Endodermal cell (in vitro differentiated cells): ENCODE data around the gene ARID1A. TPM values are rescaled to one million over a fixed set of nuclear protein-coding genes. Genes with fewer than 3 reads are reported as not detected.

Experiments used
- DNase-seq: peaks from one replicate; pipeline ENCODE4 v3.0.0-alpha.2; 2017
- H3K27ac ChIP-seq: 2 replicates; pipeline ENCODE4 v1.5.1; 2013; ENCODE audit warnings: mild to moderate bottlenecking, low read depth, low read length, moderate library complexity
- H3K27me3 ChIP-seq: 2 replicates; pipeline ENCODE4 v1.6.1; 2013; ENCODE audit warnings: mild to moderate bottlenecking, low read length, moderate library complexity; ENCODE audit not compliant: insufficient read depth, control insufficient read depth, poor library complexity, severe bottlenecking
- H3K36me3 ChIP-seq: 2 replicates; pipeline ENCODE4 v1.7.0; 2013; ENCODE audit warnings: mild to moderate bottlenecking, low read length, moderate library complexity; ENCODE audit not compliant: control insufficient read depth, insufficient read depth
- H3K4me1 ChIP-seq: one replicate; pipeline ENCODE4 v1.7.0; 2013; ENCODE audit warnings: low read length; ENCODE audit not compliant: control insufficient read depth, insufficient read depth
- H3K4me3 ChIP-seq: 2 replicates; pipeline ENCODE4 v1.5.1; 2013; ENCODE audit warnings: mild to moderate bottlenecking, low read length, moderate library complexity
- H3K9ac ChIP-seq: 2 replicates; pipeline ENCODE4 v1.6.1; 2013; ENCODE audit warnings: mild to moderate bottlenecking, low read length, moderate library complexity; ENCODE audit not compliant: poor library complexity, severe bottlenecking; ENCODE audit errors: extremely low read depth
- H3K9me3 ChIP-seq: 2 replicates; pipeline ENCODE4 v1.6.1; 2013; ENCODE audit warnings: mild to moderate bottlenecking, low read length, moderate library complexity; ENCODE audit not compliant: control insufficient read depth
- H3K27ac Mint-ChIP-seq: 2 replicates; pipeline ENCODE4 v1.8.0; 2020; ENCODE audit warnings: mixed read lengths
- H3K27me3 Mint-ChIP-seq: 2 replicates; pipeline ENCODE4 v1.8.0; 2021; ENCODE audit warnings: mild to moderate bottlenecking, mixed read lengths; ENCODE audit not compliant: insufficient read depth
- H3K36me3 Mint-ChIP-seq: 2 replicates; pipeline ENCODE4 v1.8.0; 2020; ENCODE audit warnings: low read depth, mixed read lengths
- H3K4me1 Mint-ChIP-seq: 2 replicates; pipeline ENCODE4 v1.8.0; 2020; ENCODE audit warnings: mixed read lengths
- H3K4me3 Mint-ChIP-seq: 2 replicates; pipeline ENCODE4 v1.8.0; 2020; ENCODE audit warnings: mild to moderate bottlenecking, moderate library complexity, mixed read lengths
- H3K9me3 Mint-ChIP-seq: 2 replicates; pipeline ENCODE4 v1.8.0; 2020; ENCODE audit warnings: mild to moderate bottlenecking, mixed read lengths
- CTCF ChIP-seq: fragments of 200-600 bp; sonication (generic); conservative IDR thresholded peaks from 2 replicates; pipeline ENCODE4 v1.5.0; 2021; ENCODE audit warnings: antibody characterized with exemption, mild to moderate bottlenecking
- WGBS, 2 experiments: methylation state at CpG; one replicate each; pipeline versions ENCODE4 v1.1.5 to v1.1.7; 2013; ENCODE audit warnings: missing lambda C conversion rate in 2 of 2, mixed read lengths in 1 of 2; ENCODE audit not compliant: insufficient coverage in 1 of 2, insufficient read length in 1 of 2; 5-methylcytosine and 5-hydroxymethylcytosine counted together
- total RNA-seq, 2 donors: library from RNA; stranded (reverse); fragmentation: NEBNext Ultra II Directional in 1 of 2; extraction: Animal tissue kit (Norgen Biotek cat#: 25700) in 1 of 2; gene quantifications; 2 replicates in 1 of 2; 3 replicates in 1 of 2; pipeline ENCODE4 v1.2.1, GENCODE V29; 2021

Gene ARID1A
- total RNA-seq, 2 donors from 2014 or later = 118 to 128 TPM

- no peaks in the 10 kb centered on the region for H3K9me3 Mint-ChIP-seq
- H3K27ac ChIP-seq = no peak overlapping the region
Measured at GRCh38 chr1:26781206-26781825, 85.5 kb downstream of the ARID1A start.

DNA sequence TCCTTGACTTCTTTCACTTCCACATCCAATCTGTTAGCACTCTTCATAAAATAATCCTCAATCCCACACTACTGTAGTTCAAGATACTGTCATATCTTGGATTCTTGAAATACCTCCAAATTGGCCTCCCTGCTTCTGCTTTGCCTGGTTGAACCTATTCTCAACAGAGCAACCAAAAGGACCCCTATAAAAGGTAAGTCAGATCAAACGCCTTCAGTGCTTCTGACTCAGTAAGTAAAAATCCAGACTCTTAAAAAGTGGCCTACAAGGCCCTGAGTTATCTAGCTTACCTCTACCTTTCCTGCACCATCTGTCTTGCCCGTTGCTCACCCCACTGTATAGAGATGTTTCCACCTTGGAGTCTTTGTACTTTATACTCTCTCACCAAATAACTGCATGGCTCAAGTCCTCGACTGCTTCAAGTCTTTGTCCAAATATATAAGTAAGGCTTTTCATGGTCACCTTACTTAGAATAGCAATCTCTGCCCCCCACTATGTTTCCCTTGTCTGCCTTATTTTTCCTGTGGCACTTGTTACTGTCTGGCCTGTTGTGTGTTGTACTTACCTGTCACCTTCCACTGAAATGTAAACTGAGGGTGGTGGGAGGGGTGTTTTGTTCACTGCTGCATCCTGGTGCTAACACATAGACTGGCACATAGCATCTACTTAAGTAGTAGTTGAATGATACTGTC lies 86.9 kb downstream of the ARID1A start:
- DNase-seq = no peak
- no peaks in the 10 kb centered on the region for H3K27me3 Mint-ChIP-seq
- no peak overlapping the region for H3K9ac ChIP-seq
- WGBS, 2 experiments = 90 to 100% methylated on average over 3 of the region's 3 CpGs
- H3K36me3 Mint-ChIP-seq = peaks cover 44% of the 10 kb centered on the region
- peaks cover 60% of the 10 kb centered on the region for H3K36me3 ChIP-seq
- H3K27ac ChIP-seq = no peak overlapping the region
- no peaks in the 10 kb centered on the region for H3K9me3 ChIP-seq
- peaks cover 21% of the 10 kb centered on the region for H3K4me1 ChIP-seq
- no peak for TF ChIP-seq CTCF
- no peaks in the 10 kb centered on the region for H3K27me3 ChIP-seq
- no peak overlapping the region for H3K4me3 Mint-ChIP-seq
- H3K4me3 ChIP-seq = no peak overlapping the region
- H3K4me1 Mint-ChIP-seq = peaks cover 45% of the 10 kb centered on the region
- no peak overlapping the region for H3K27ac Mint-ChIP-seq
- H3K9me3 Mint-ChIP-seq = no peaks in the 10 kb centered on the region

More at GRCh38 chr1:26781206-26781825, 85.5 kb downstream of the ARID1A start:
- H3K9ac ChIP-seq = no peak overlapping the region
- H3K4me3 ChIP-seq = no peak overlapping the region
- WGBS, 2 experiments = 94 to 95% methylated on average over 8 to 10 of the region's 11 CpGs
- H3K4me3 Mint-ChIP-seq = no peak overlapping the region
- H3K27me3 Mint-ChIP-seq = no peaks in the 10 kb centered on the region
- no peak overlapping the region for H3K27ac Mint-ChIP-seq
- H3K36me3 ChIP-seq = peaks cover 73% of the 10 kb centered on the region
- H3K4me1 Mint-ChIP-seq = peaks cover 35% of the 10 kb centered on the region
- no peaks in the 10 kb centered on the region for H3K27me3 ChIP-seq
- no peak for DNase-seq
- TF ChIP-seq CTCF = no peak
- peaks cover 16% of the 10 kb centered on the region for H3K4me1 ChIP-seq
- no peaks in the 10 kb centered on the region for H3K9me3 ChIP-seq
- H3K36me3 Mint-ChIP-seq = peaks cover 56% of the 10 kb centered on the region

DNA sequence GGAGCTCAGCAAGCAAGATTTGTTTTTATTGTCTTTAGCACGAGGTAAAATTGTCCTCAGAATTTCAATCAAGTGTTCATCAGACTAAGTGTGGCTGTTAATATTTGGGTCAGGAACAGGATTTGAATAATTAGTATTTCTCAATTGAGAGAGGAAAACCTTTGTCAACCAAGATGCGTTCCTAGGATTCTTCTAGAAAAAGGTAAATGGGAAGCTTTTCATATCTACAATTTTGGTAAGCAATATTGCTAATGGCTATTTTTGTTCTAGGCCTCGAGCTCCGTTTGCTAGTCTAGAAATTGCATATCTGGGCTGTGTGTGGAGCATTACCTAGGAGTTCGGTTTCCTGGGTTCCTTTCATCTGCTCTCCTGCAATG lies 87.8 kb downstream of the ARID1A start:
- Mint-ChIP-seq H3K4me3 (no peak overlapping the region), H3K27me3 (no peaks in the 10 kb centered on the region), H3K27ac (peak overlapping the region; percentile 38), H3K9me3 (no peaks in the 10 kb centered on the region), H3K36me3 (peaks cover 36% of the 10 kb centered on the region), H3K4me1 (peaks cover 47% of the 10 kb centered on the region)
- no peak overlapping the region for H3K4me3 ChIP-seq
- H3K27ac ChIP-seq = no peak overlapping the region
- H3K9me3 ChIP-seq = no peaks in the 10 kb centered on the region
- no peak for TF ChIP-seq CTCF
- H3K27me3 ChIP-seq = no peaks in the 10 kb centered on the region
- no peak overlapping the region for H3K9ac ChIP-seq
- peaks cover 24% of the 10 kb centered on the region for H3K4me1 ChIP-seq
- no peak for DNase-seq
- WGBS, 2 experiments = 95 to 98% methylated on average over 5 of the region's 5 CpGs
- peaks cover 50% of the 10 kb centered on the region for H3K36me3 ChIP-seq
